Measurements from ENCODE around the gene FKBP15. TPM values are rescaled to one million over a fixed set of nuclear protein-coding genes. Genes with fewer than 3 reads are reported as not detected.
A peak's percentile ranks its signal among the peaks of the same experiment; 100 is the strongest.

The FKBP15 gene
- total and polyA plus RNA-seq, 4 donors: 18.2 to 47.0 (median 44.1) TPM

- Histone ChIP-seq H3K4me3 (no peak overlapping the region), H3K27ac (ENCODE audit: low read depth in 1 of 2, low read length in 1 of 2) (peak overlapping the region in 1 of 2 donors; percentile 39), H3K9me3 (ENCODE audit: control insufficient read depth in 4 of 4, insufficient read depth in 3 of 4, low read length in 3 of 4) (no peaks in the 10 kb centered on the region), H3K36me3 (ENCODE audit: control insufficient read depth in 4 of 4, insufficient read depth in 4 of 4, low read length in 4 of 4) (peaks cover 0 to 3% (median 1%) of the 10 kb centered on the region in 4 donors), H3K27me3 (ENCODE audit: control insufficient read depth in 3 of 3, insufficient read depth in 3 of 3, low read length in 2 of 3) (no peaks in the 10 kb centered on the region), H3K4me1 (ENCODE audit: control insufficient read depth in 5 of 5, insufficient read depth in 5 of 5, low read length in 5 of 5) (peaks cover 0 to 8% (median 0%) of the 10 kb centered on the region in 5 donors), H3K9ac (ENCODE audit: insufficient read depth in 1 of 2, low read length in 2 of 2) (no peak overlapping the region)
- TF ChIP-seq CTCF (IDR thresholded peaks at IDR 0.05; ENCODE audit: control extremely low read depth, extremely low read depth): no peak
- peak in 1 of 3 donors; percentile 15 for DNase-seq
- no peak for ATAC-seq (ENCODE audit: insufficient read depth, low FRiP score)
- 21 to 43% methylated on average over 2 of the region's 2 CpGs for WGBS, 2 donors
These were observed 66.1 kb downstream of the FKBP15 start for GRCh38 chr9:113154946-113155345.

- Histone ChIP-seq H3K4me3 (no peak overlapping the region), H3K27me3 (ENCODE audit: control insufficient read depth in 3 of 3, insufficient read depth in 3 of 3, low read length in 2 of 3) (no peaks in the 10 kb centered on the region), H3K36me3 (ENCODE audit: control insufficient read depth in 4 of 4, insufficient read depth in 4 of 4, low read length in 4 of 4) (peaks cover 0 to 3% (median 1%) of the 10 kb centered on the region in 4 donors), H3K4me1 (ENCODE audit: control insufficient read depth in 5 of 5, insufficient read depth in 5 of 5, low read length in 5 of 5) (peaks cover 0 to 8% (median 0%) of the 10 kb centered on the region in 5 donors), H3K27ac (ENCODE audit: low read depth in 1 of 2, low read length in 1 of 2) (peak overlapping the region in 1 of 2 donors; percentile 65), H3K9me3 (ENCODE audit: control insufficient read depth in 4 of 4, insufficient read depth in 3 of 4, low read length in 3 of 4) (no peaks in the 10 kb centered on the region), H3K9ac (ENCODE audit: insufficient read depth in 1 of 2, low read length in 2 of 2) (no peak overlapping the region)
- TF ChIP-seq CTCF (IDR thresholded peaks at IDR 0.05; ENCODE audit: control extremely low read depth, extremely low read depth): no peak
- WGBS, 2 donors: 51 to 72% methylated on average over 6 of the region's 6 CpGs
- ATAC-seq (ENCODE audit: insufficient read depth, low FRiP score) (no peak), DNase-seq (no peak)
These were observed 66.6 kb downstream of the FKBP15 start for GRCh38 chr9:113154471-113154870.

GRCh38 chr9:113153599-113153998 is 67.5 kb downstream of the FKBP15 start:
- no peak for TF ChIP-seq CTCF (IDR thresholded peaks at IDR 0.05; ENCODE audit: control extremely low read depth, extremely low read depth)
- H3K27me3 ChIP-seq (ENCODE audit: control insufficient read depth in 3 of 3, insufficient read depth in 3 of 3, low read length in 2 of 3): no peaks in the 10 kb centered on the region
- H3K27ac ChIP-seq (ENCODE audit: low read depth in 1 of 2, low read length in 1 of 2): no peak overlapping the region
- H3K9ac ChIP-seq (ENCODE audit: insufficient read depth in 1 of 2, low read length in 2 of 2): no peak overlapping the region
- DNase-seq (no peak), ATAC-seq (ENCODE audit: insufficient read depth, low FRiP score) (no peak)
- peaks cover 0 to 10% (median 0%) of the 10 kb centered on the region in 5 donors for H3K4me1 ChIP-seq (ENCODE audit: control insufficient read depth in 5 of 5, insufficient read depth in 5 of 5, low read length in 5 of 5)
- 86 to 89% methylated on average over 6 of the region's 6 CpGs for WGBS, 2 donors
- peaks cover 0 to 3% (median 1%) of the 10 kb centered on the region in 4 donors for H3K36me3 ChIP-seq (ENCODE audit: control insufficient read depth in 4 of 4, insufficient read depth in 4 of 4, low read length in 4 of 4)
- no peaks in the 10 kb centered on the region for H3K9me3 ChIP-seq (ENCODE audit: control insufficient read depth in 4 of 4, insufficient read depth in 3 of 4, low read length in 3 of 4)
- H3K4me3 ChIP-seq: no peak overlapping the region

- H3K27me3 ChIP-seq (ENCODE audit: control insufficient read depth in 3 of 3, insufficient read depth in 3 of 3, low read length in 2 of 3): no peaks in the 10 kb centered on the region
- DNase-seq (no peak), ATAC-seq (ENCODE audit: insufficient read depth, low FRiP score) (no peak)
- H3K4me1 ChIP-seq (ENCODE audit: control insufficient read depth in 5 of 5, insufficient read depth in 5 of 5, low read length in 5 of 5): peaks cover 0 to 10% (median 0%) of the 10 kb centered on the region in 5 donors
- H3K9me3 ChIP-seq (ENCODE audit: control insufficient read depth in 4 of 4, insufficient read depth in 3 of 4, low read length in 3 of 4): no peaks in the 10 kb centered on the region
- TF ChIP-seq CTCF (IDR thresholded peaks at IDR 0.05; ENCODE audit: control extremely low read depth, extremely low read depth): no peak
- H3K9ac ChIP-seq (ENCODE audit: insufficient read depth in 1 of 2, low read length in 2 of 2): no peak overlapping the region
- no peaks in the 10 kb centered on the region for H3K36me3 ChIP-seq (ENCODE audit: control insufficient read depth in 4 of 4, insufficient read depth in 4 of 4, low read length in 4 of 4)
- WGBS, 2 donors: 74 to 88% methylated on average over 3 of the region's 3 CpGs
- peak overlapping the region in 1 of 2 donors; percentile 59 for H3K27ac ChIP-seq (ENCODE audit: low read depth in 1 of 2, low read length in 1 of 2)
- no peak overlapping the region for H3K4me3 ChIP-seq
These were observed 68.4 kb downstream of the FKBP15 start for GRCh38 chr9:113152699-113153098.

Data from lung (tissue), 12 donors.